Breast epithelium (tissue), 4 donors: Measurements from ENCODE around the gene RBPMS2. TPM values are rescaled to one million over a fixed set of nuclear protein-coding genes. Genes with fewer than 3 reads are reported as not detected.

Source experiments
- DNase-seq, 2 donors: peaks; one replicate each; pipeline ENCODE4 v3.0.0-alpha.2; 2019; ENCODE audit warnings: low spot score in 2 of 2
- H3K27ac ChIP-seq, 2 donors: fragments of 200-600 bp; sonication (generic) in 1 of 2; one replicate each; pipeline ENCODE4 v1.5.1; 2016 to 2019; ENCODE audit warnings: mild to moderate bottlenecking in 1 of 2
- H3K27me3 ChIP-seq, 2 donors: fragments of 200-600 bp; sonication (generic) in 1 of 2; one replicate each; pipeline versions ENCODE4 v1.5.1 to v1.6.0; 2017 to 2019; ENCODE audit warnings: control low read depth in 1 of 2, mild to moderate bottlenecking in 1 of 2
- H3K36me3 ChIP-seq: fragments of 200-600 bp; one replicate; pipeline ENCODE4 v1.5.1; 2019
- H3K4me1 ChIP-seq, 2 donors: fragments of 200-600 bp; sonication (generic); one replicate each; pipeline ENCODE4 v1.5.1; 2016 to 2019; ENCODE audit warnings: control low read depth in 1 of 2
- H3K4me3 ChIP-seq, 3 donors: fragments of 200-600 bp; sonication (generic); 1 replicate in 2 of 3; 2 replicates in 1 of 3; pipeline ENCODE4 v1.5.1; 2016 to 2019; ENCODE audit warnings: mild to moderate bottlenecking in 3 of 3, moderate library complexity in 2 of 3
- H3K9me3 ChIP-seq, 2 donors: fragments of 200-600 bp; sonication (generic) in 1 of 2; one replicate each; pipeline ENCODE4 v1.5.1; 2016 to 2019; ENCODE audit warnings: control low read depth in 1 of 2
- CTCF ChIP-seq, 3 donors: fragments of 450-650 bp; IDR thresholded peaks; one replicate each; pipeline ENCODE4 v1.5.1; 2016 to 2017; ENCODE audit warnings: antibody characterized with exemption in 3 of 3, mild to moderate bottlenecking in 3 of 3, moderate library complexity in 3 of 3
- POLR2A ChIP-seq: fragments of 450-650 bp; IDR thresholded peaks from one replicate; pipeline ENCODE4 v1.6.1; 2016; ENCODE audit warnings: antibody characterized with exemption, mild to moderate bottlenecking, moderate library complexity
- POLR2AphosphoS5 ChIP-seq, 3 donors: sonication (generic); formaldehyde crosslinking; IDR thresholded peaks; one replicate each; pipeline ENCODE4 v1.6.1; 2017; ENCODE audit warnings: antibody characterized with exemption in 3 of 3
- intact Hi-C: fragments of 100-400 bp; cut with DNase I; formaldehyde crosslinking; loops from one replicate; pipeline ENCODE4 v1.15.1; 2023; ENCODE audit warnings: low total_unique reads
- total RNA-seq, 3 donors: library from RNA; depleted of rRNA; stranded (reverse); fragments of >200 nt; gene quantifications; one replicate each; pipeline ENCODE4 v1.1.0, GENCODE V29; 2016

The RBPMS2 gene
- total RNA-seq, 3 donors from 2014 or later = 0.66 to 1.9 TPM; not detected in 1

GRCh38 chr15:64762546-64762945 lies 12.8 kb downstream of the RBPMS2 start:
- intact Hi-C loops = no loop called here
- H3K9me3 ChIP-seq = no peaks in the 10 kb centered on the region
- TF ChIP-seq CTCF (IDR thresholded peaks at IDR 0.05) (no peak), POLR2AphosphoS5 (IDR thresholded peaks at IDR 0.05) (no peak), POLR2A (no peak)
- no peaks in the 10 kb centered on the region for H3K36me3 ChIP-seq
- DNase-seq = no peak
- no peaks in the 10 kb centered on the region for H3K27me3 ChIP-seq
- H3K4me3 ChIP-seq = no peak overlapping the region
- no peaks in the 10 kb centered on the region for H3K4me1 ChIP-seq
- H3K27ac ChIP-seq = peak overlapping the region in 1 of 2 donors; percentile 38

GRCh38 chr15:64761156-64761555 lies 14.2 kb downstream of the RBPMS2 start:
- H3K27ac ChIP-seq = no peak overlapping the region

GRCh38 chr15:64760056-64760455 lies 15.3 kb downstream of the RBPMS2 start:
- no peak overlapping the region for H3K27ac ChIP-seq
- no peaks in the 10 kb centered on the region for H3K36me3 ChIP-seq
- no peaks in the 10 kb centered on the region for H3K4me1 ChIP-seq
- intact Hi-C loops = no loop called here
- TF ChIP-seq POLR2AphosphoS5 (IDR thresholded peaks at IDR 0.05) (no peak), CTCF (IDR thresholded peaks at IDR 0.05) (no peak), POLR2A (no peak)
- DNase-seq = no peak
- H3K4me3 ChIP-seq = no peak overlapping the region
- H3K27me3 ChIP-seq = no peaks in the 10 kb centered on the region
- H3K9me3 ChIP-seq = no peaks in the 10 kb centered on the region

More at GRCh38 chr15:64761156-64761555, 14.2 kb downstream of the RBPMS2 start:
- H3K4me1 ChIP-seq = no peaks in the 10 kb centered on the region
- intact Hi-C loops = no loop called here
- DNase-seq = no peak
- H3K9me3 ChIP-seq = no peaks in the 10 kb centered on the region
- H3K27me3 ChIP-seq = no peaks in the 10 kb centered on the region
- TF ChIP-seq POLR2AphosphoS5 (IDR thresholded peaks at IDR 0.05) (no peak), POLR2A (no peak), CTCF (IDR thresholded peaks at IDR 0.05) (no peak)
- no peak overlapping the region for H3K4me3 ChIP-seq
- H3K36me3 ChIP-seq = no peaks in the 10 kb centered on the region

GRCh38 chr15:64755427-64755940 lies 19.9 kb downstream of the RBPMS2 start:
- Histone ChIP-seq H3K4me3 (no peak overlapping the region), H3K9me3 (no peaks in the 10 kb centered on the region), H3K4me1 (no peaks in the 10 kb centered on the region), H3K27ac (peak overlapping the region in 1 of 2 donors; percentile 55), H3K27me3 (no peaks in the 10 kb centered on the region), H3K36me3 (no peaks in the 10 kb centered on the region)
- TF ChIP-seq POLR2A (no peak), POLR2AphosphoS5 (IDR thresholded peaks at IDR 0.05) (no peak), CTCF (IDR thresholded peaks at IDR 0.05) (no peak)
- intact Hi-C loops = loop anchor here (5.0 kb wide), 1 partner anchor 52 kb away; no protein-coding TSS in a partner anchor
- no peak for DNase-seq

GRCh38 chr15:64754663-64755426 lies 20.5 kb downstream of the RBPMS2 start:
- no peak for TF ChIP-seq POLR2A
- TF ChIP-seq POLR2AphosphoS5 (IDR thresholded peaks at IDR 0.05) = no peak
- TF ChIP-seq CTCF (IDR thresholded peaks at IDR 0.05) = no peak
- H3K36me3 ChIP-seq = no peaks in the 10 kb centered on the region
- H3K4me3 ChIP-seq = no peak overlapping the region
- no peaks in the 10 kb centered on the region for H3K9me3 ChIP-seq
- intact Hi-C loops = loop anchor here (5.0 kb wide), 1 partner anchor 52 kb away; no protein-coding TSS in a partner anchor
- H3K27me3 ChIP-seq = no peaks in the 10 kb centered on the region
- H3K27ac ChIP-seq = peak overlapping the region in 1 of 2 donors; percentile 55
- DNase-seq = no peak
- no peaks in the 10 kb centered on the region for H3K4me1 ChIP-seq
